Stimulated activated CD4-positive, alpha-beta T cell treated with anti-CD3 and anti-CD28 coated beads, Interleukin-2, amount 100 ng/mL, for 48 hours (primary cell): Measurements from ENCODE around the gene SLC13A2.

Source experiments
- DNase-seq, 2 donors: peaks; one replicate each; pipeline ENCODE4 v3.0.0-alpha.2; 2020

Gene SLC13A2

DNA sequence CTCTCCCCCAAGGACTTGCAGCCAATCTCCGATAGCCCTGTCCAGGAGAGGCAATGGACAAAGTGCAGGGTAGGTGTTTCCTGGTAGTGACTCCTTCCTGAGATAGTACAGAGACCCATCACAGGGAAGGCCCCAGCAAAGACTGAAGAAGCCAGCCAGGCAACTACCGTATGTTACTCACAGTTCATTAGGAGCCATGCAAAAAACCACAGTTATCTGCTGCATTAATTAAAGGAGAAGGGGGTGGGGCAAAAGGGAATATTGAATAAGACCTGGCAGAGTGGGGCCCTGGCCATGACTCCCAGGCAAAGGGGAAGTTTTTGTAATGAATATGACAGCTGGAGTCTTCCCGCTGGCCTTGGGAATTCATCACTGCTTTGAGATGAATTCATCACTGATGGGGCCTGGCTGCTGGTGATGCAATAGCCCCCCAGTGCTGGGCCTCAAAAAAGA lies 2.5 kb upstream of the SLC13A2 start:
- no peak for DNase-seq

- DNase-seq = no peak
These were observed 1.7 kb upstream of the SLC13A2 start for GRCh38 chr17:28471531-28472342.

GRCh38 chr17:28472871-28473497 lies 460 bp upstream of the SLC13A2 start:
- DNase-seq = no peak

- DNase-seq = no peak
These were observed 677 bp downstream of the SLC13A2 start for GRCh38 chr17:28474111-28474531.

DNA sequence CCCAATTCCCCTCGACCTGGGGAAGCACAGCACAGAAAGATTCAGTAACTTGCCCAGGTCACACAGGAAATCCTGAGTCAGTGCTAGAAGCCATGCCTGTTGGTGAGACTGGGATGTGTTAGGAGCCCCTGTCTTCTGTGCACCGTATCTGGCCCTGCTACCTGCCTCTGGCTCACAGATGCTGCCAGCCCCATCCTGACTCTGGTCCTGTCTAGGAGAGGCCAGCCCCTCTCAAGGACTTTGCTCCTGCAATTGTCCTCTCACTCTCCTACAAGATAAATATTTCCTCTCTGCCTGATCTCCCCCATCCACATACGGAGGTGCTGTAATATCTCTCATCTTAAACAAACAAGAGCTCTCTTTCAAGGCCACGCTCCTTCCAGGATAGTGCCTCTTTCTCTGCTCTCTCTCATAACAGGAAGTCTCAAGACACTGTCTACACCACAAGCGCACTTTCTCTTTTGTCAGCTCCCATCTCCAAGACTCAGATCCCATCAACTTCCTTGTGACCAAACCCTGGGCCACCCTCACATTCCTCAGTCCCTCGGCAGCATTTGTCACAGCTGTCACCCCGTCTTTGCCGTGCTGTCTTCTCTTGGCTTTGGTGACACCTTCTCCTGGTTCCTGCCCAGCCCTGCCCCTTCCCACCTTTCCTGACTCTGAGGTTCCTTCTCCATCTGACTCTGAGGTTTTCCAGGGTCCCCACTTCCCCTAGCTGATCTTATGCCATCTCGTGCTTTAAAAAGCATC lies 1.9 kb downstream of the SLC13A2 start:
- no peak for DNase-seq

GRCh38 chr17:28476076-28476865 lies 2.8 kb downstream of the SLC13A2 start:
- no peak for DNase-seq

- no peak for DNase-seq
These were observed 4.5 kb downstream of the SLC13A2 start for GRCh38 chr17:28477928-28478327.

- no peak for DNase-seq
These were observed 5.5 kb downstream of the SLC13A2 start for GRCh38 chr17:28478712-28479615.

- DNase-seq = no peak
These were observed 6.8 kb downstream of the SLC13A2 start for GRCh38 chr17:28480278-28480677.

DNA sequence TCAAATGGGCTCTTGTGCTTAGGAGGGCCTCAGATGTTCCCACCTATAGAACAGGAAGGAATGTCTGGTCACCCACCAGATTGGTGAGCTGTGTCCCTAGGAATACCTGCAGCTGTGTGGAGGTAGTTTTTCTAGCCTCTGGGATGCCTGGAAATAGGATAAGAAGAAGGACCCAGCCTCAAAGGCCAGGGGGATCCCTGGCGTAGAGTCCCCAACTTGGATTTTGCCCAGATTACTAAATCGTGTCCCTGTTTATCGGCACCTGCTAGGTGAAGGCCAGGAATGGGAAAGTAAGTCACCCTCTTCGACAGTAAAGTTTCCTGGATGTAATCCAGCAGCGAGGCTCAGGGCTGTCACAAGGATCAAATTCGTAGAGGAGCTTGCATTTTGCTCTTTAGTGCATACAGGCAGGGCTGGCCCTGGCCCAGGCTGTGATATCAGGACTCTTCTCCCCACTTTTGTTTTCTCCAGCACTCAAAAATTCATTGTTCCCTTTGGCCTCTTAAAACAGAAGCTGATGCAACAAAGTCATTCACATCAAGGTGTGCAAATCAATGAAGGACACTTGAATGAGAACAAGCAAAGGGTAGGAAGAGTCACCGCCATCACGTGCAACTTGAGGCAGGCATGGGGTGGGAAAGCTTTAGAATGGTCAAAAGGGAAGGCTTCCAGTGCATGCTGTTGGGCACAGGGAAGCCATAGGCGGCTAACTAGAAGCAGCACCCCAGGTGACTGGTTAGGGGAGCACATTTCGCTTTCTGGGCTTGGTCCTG lies 7.5 kb downstream of the SLC13A2 start:
- DNase-seq = no peak

GRCh38 chr17:28482551-28483199 lies 9.2 kb downstream of the SLC13A2 start:
- no peak for DNase-seq

DNA sequence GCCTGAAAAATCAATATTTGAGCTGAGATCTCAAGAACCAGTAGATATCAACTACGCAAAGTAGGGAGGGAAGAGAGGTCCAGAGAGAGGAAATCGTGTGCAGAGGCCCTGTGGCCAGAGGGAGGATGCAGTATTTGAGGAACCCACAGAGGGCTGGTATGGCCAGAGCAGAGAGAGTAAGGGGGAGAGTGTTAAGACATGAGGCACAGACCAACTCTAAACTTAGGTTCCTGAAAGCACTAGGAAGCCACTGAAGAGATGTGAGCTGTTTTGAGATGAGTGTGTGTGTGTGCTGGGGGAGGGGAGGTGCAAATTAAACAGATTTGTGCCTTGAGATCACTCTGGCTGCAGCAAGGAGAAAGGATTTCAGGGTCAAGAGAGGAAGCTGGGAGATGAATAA lies 10.9 kb downstream of the SLC13A2 start:
- DNase-seq = no peak

GRCh38 chr17:28485049-28485448 lies 11.6 kb downstream of the SLC13A2 start:
- DNase-seq = no peak

GRCh38 chr17:28487881-28488532 lies 14.6 kb downstream of the SLC13A2 start:
- DNase-seq = no peak

DNA sequence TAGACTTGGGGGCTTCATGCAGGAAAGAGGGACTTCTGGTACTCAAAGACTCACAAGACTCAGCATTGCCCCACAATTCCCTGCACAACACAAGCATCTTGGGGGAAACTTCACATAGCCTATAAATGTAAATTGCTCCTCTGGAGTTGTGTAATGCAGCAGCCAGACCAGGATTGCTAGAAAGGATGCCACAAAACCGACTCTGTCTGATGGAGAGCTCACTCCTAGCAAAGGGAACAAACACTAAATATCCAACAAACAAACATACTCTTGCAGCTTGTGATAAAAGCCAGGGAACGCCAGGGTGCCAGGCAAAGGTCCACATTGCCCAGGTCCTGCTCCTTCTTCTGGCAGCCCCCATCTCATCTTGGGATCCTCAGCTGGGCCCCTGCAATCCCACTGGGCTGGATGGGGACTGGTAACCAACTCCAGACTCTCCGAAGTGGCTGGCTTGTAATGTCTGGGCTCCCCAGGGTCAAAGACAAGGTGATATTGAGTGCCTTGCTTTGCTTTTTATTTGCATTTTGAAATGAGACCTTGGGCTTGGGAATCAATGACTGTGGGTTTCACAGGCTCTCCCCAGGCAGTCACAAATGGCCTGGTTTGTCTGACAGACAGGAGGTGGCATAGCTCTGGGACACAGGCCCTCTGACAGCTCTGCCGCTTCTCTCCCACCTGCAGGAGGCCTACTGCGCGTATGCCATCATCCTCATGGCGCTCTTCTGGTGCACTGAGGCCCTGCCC lies 15.3 kb downstream of the SLC13A2 start:
- no peak for DNase-seq

DNA sequence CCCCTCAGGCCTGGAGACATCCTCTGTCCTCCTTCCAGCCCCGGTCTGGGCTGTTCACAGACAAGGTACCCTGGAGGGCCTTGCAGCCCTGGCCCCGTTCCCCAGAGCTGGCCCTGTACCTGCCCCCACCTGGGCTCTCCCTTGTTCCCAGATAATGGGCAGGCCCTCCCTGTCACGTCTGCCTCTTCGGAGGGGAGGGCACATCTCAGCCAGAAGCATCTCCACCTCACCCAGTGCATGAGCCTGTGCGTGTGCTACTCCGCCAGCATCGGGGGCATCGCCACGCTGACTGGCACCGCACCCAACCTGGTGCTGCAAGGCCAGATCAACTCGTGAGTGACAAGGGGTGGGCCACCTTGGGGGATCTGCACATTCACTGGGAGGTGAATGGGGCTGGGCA lies 17.8 kb downstream of the SLC13A2 start:
- DNase-seq = no peak

- no peak for DNase-seq
These were observed 18.4 kb downstream of the SLC13A2 start for GRCh38 chr17:28491860-28492259.

- DNase-seq = no peak
These were observed 19.2 kb downstream of the SLC13A2 start for GRCh38 chr17:28492352-28493310.
